ENCODE data around the gene VPS29. TPM values are rescaled to one million over a fixed set of nuclear protein-coding genes. Genes with fewer than 3 reads are reported as not detected.

Gene VPS29
- total and polyA plus RNA-seq, 4 donors: 73.7 to 177 (median 134) TPM

GRCh38 chr12:110505332-110505731 lies 3.4 kb upstream of the VPS29 start:
- DNase-seq (no peak), ATAC-seq (ENCODE audit: insufficient read depth, low FRiP score) (no peak)
- 81 to 82% methylated on average over 3 of the region's 3 CpGs for WGBS, 2 donors
- TF ChIP-seq, protein P1, sequence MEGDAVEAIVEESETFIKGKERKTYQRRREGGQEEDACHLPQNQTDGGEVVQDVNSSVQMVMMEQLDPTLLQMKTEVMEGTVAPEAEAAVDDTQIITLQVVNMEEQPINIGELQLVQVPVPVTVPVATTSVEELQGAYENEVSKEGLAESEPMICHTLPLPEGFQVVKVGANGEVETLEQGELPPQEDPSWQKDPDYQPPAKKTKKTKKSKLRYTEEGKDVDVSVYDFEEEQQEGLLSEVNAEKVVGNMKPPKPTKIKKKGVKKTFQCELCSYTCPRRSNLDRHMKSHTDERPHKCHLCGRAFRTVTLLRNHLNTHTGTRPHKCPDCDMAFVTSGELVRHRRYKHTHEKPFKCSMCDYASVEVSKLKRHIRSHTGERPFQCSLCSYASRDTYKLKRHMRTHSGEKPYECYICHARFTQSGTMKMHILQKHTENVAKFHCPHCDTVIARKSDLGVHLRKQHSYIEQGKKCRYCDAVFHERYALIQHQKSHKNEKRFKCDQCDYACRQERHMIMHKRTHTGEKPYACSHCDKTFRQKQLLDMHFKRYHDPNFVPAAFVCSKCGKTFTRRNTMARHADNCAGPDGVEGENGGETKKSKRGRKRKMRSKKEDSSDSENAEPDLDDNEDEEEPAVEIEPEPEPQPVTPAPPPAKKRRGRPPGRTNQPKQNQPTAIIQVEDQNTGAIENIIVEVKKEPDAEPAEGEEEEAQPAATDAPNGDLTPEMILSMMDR (IDR thresholded peaks at IDR 0.05; ENCODE audit: control extremely low read depth, extremely low read depth): no peak
- no peaks in the 10 kb centered on the region for H3K27me3 ChIP-seq (ENCODE audit: control insufficient read depth in 3 of 3, insufficient read depth in 3 of 3, low read length in 2 of 3)
- H3K4me1 ChIP-seq (ENCODE audit: control insufficient read depth in 5 of 5, insufficient read depth in 5 of 5, low read length in 5 of 5): peaks cover 0 to 15% (median 0%) of the 10 kb centered on the region in 5 donors
- H3K27ac ChIP-seq (ENCODE audit: low read depth in 1 of 2, low read length in 1 of 2): no peak overlapping the region
- H3K4me3 ChIP-seq: no peak overlapping the region
- no peak overlapping the region for H3K9ac ChIP-seq (ENCODE audit: insufficient read depth in 1 of 2, low read length in 2 of 2)
- no peaks in the 10 kb centered on the region for H3K36me3 ChIP-seq (ENCODE audit: control insufficient read depth in 4 of 4, insufficient read depth in 4 of 4, low read length in 4 of 4)
- no peaks in the 10 kb centered on the region for H3K9me3 ChIP-seq (ENCODE audit: control insufficient read depth in 4 of 4, insufficient read depth in 3 of 4, low read length in 3 of 4)

DNA sequence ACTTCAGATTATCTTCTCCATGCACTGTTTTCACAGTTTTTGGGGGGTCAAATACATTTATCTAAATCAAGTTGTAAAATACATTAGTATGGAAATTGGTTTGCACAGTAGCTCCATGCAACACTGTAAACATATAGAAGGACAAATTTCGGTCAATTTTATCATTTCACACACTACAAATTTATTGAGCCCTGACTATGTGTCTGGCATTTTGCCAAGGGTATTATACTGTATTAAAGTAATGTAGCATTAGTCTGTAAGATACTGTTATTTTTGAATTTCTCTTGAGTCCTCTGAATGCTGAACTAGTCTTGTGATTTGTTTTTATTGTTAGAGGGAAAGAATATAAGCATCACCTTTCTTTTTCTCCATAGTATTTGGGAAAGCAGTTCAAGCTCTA lies 1.5 kb upstream of the VPS29 start:
- Histone ChIP-seq H3K27ac (ENCODE audit: low read depth in 1 of 2, low read length in 1 of 2) (no peak overlapping the region), H3K27me3 (ENCODE audit: control insufficient read depth in 3 of 3, insufficient read depth in 3 of 3, low read length in 2 of 3) (no peaks in the 10 kb centered on the region), H3K4me3 (no peak overlapping the region), H3K9ac (ENCODE audit: insufficient read depth in 1 of 2, low read length in 2 of 2) (peak overlapping the region in 1 of 2 donors; percentile 23), H3K4me1 (ENCODE audit: control insufficient read depth in 5 of 5, insufficient read depth in 5 of 5, low read length in 5 of 5) (peaks cover 0 to 19% (median 5%) of the 10 kb centered on the region in 5 donors), H3K9me3 (ENCODE audit: control insufficient read depth in 4 of 4, insufficient read depth in 3 of 4, low read length in 3 of 4) (no peaks in the 10 kb centered on the region), H3K36me3 (ENCODE audit: control insufficient read depth in 4 of 4, insufficient read depth in 4 of 4, low read length in 4 of 4) (peaks cover 0 to 2% (median 0%) of the 10 kb centered on the region in 4 donors)
- TF ChIP-seq, protein P1 (IDR thresholded peaks at IDR 0.05; ENCODE audit: control extremely low read depth, extremely low read depth): no peak
- 80 to 94% methylated on average over 1 of the region's 1 CpG for WGBS, 2 donors
- no peak for ATAC-seq (ENCODE audit: insufficient read depth, low FRiP score)
- peak in 1 of 3 donors; percentile 1 for DNase-seq

DNA sequence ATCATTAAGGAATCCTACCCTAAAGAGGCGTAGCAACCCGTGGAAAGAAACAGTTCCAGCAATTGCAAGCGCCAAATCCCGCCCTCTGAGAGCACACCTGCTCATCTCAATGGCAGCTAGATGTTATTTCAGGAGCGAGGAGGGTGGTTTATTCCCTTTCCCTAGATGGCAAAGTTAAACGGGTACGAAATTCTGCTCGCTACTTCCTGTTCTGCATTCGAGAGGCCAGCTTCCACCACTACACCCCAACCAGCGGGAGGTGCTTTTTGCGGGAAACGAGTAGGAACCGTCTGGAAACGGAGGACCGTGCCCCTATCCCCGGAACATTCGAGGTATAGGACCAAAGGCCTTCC lies 536 bp downstream of the VPS29 start:
- TF ChIP-seq, protein P1 (IDR thresholded peaks at IDR 0.05; ENCODE audit: control extremely low read depth, extremely low read depth): no peak
- Histone ChIP-seq H3K36me3 (ENCODE audit: control insufficient read depth in 4 of 4, insufficient read depth in 4 of 4, low read length in 4 of 4) (peaks cover 0 to 2% (median 0%) of the 10 kb centered on the region in 4 donors), H3K27me3 (ENCODE audit: control insufficient read depth in 3 of 3, insufficient read depth in 3 of 3, low read length in 2 of 3) (no peaks in the 10 kb centered on the region), H3K4me3 (peak overlapping the region; percentile 81), H3K4me1 (ENCODE audit: control insufficient read depth in 5 of 5, insufficient read depth in 5 of 5, low read length in 5 of 5) (peaks cover 0 to 19% (median 5%) of the 10 kb centered on the region in 5 donors), H3K9ac (ENCODE audit: insufficient read depth in 1 of 2, low read length in 2 of 2) (peak overlapping the region; percentile 44 to 95), H3K27ac (ENCODE audit: low read depth in 1 of 2, low read length in 1 of 2) (peak overlapping the region; percentile 89 to 98), H3K9me3 (ENCODE audit: control insufficient read depth in 4 of 4, insufficient read depth in 3 of 4, low read length in 3 of 4) (no peaks in the 10 kb centered on the region)
- 0% methylated on average over 17 of the region's 17 CpGs for WGBS, 2 donors
- peak; percentile 23 for ATAC-seq (ENCODE audit: insufficient read depth, low FRiP score)
- peak; percentile 32 to 48 (median 41) for DNase-seq
